HL-60 (cell line): ENCODE results near the gene FCRL4.

Source experiments
- DNase-seq, 2 experiments: peaks; one replicate each; pipeline ENCODE4 v3.0.0-alpha.2; 2010 to 2020; ENCODE audit warnings: low read depth in 1 of 2, low spot score in 1 of 2
- H3K27ac ChIP-seq: fragments of 250-450 bp; sonication (Bioruptor Pico); replicated peaks from 2 replicates; pipeline ENCODE4 v1.5.1; 2020; ENCODE audit warnings: mild to moderate bottlenecking, moderate library complexity
- H3K27me3 ChIP-seq: fragments of 250-450 bp; sonication (Bioruptor Pico); 2 replicates; pipeline ENCODE4 v1.5.1; 2021; ENCODE audit warnings: mild to moderate bottlenecking, moderate library complexity; ENCODE audit not compliant: insufficient read depth, poor library complexity, severe bottlenecking
- H3K4me3 ChIP-seq: replicated peaks from 2 replicates; pipeline ENCODE4 v1.5.1; 2011; ENCODE audit warnings: mild to moderate bottlenecking, control low read depth, low read length; ENCODE audit not compliant: insufficient read depth
- GABPA ChIP-seq: IDR thresholded peaks from 2 replicates; pipeline ENCODE4 v1.6.1; 2012; ENCODE audit warnings: low read depth
- POLR2AphosphoS5 ChIP-seq: IDR thresholded peaks from 2 replicates; pipeline ENCODE4 v1.6.1; 2012; ENCODE audit warnings: low read depth
- SPI1 ChIP-seq: IDR thresholded peaks from 2 replicates; pipeline ENCODE4 v1.6.1; 2012; ENCODE audit warnings: low read depth, mild to moderate bottlenecking, borderline replicate concordance
- TF ChIP-seq, protein P1 (sequence below): IDR thresholded peaks from one replicate; pipeline ENCODE4 v1.5.1; 2011; ENCODE audit warnings: low read length, control low read depth, inconsistent platforms; ENCODE audit not compliant: insufficient read depth
- TF ChIP-seq, protein P2 (sequence below): IDR thresholded peaks from 2 replicates; pipeline ENCODE4 v1.6.1; 2012; ENCODE audit warnings: low read depth; ENCODE audit not compliant: insufficient replicate concordance

The FCRL4 gene

GRCh38 chr1:157566484-157567300 is 31.2 kb downstream of the FCRL4 start:
- TF ChIP-seq SPI1: peak; percentile 48; the same call in 1 of the 2 replicates
- TF ChIP-seq, protein P1, sequence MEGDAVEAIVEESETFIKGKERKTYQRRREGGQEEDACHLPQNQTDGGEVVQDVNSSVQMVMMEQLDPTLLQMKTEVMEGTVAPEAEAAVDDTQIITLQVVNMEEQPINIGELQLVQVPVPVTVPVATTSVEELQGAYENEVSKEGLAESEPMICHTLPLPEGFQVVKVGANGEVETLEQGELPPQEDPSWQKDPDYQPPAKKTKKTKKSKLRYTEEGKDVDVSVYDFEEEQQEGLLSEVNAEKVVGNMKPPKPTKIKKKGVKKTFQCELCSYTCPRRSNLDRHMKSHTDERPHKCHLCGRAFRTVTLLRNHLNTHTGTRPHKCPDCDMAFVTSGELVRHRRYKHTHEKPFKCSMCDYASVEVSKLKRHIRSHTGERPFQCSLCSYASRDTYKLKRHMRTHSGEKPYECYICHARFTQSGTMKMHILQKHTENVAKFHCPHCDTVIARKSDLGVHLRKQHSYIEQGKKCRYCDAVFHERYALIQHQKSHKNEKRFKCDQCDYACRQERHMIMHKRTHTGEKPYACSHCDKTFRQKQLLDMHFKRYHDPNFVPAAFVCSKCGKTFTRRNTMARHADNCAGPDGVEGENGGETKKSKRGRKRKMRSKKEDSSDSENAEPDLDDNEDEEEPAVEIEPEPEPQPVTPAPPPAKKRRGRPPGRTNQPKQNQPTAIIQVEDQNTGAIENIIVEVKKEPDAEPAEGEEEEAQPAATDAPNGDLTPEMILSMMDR: no peak
- peak overlapping the region; percentile 55 for H3K27ac ChIP-seq
- no peak overlapping the region for H3K4me3 ChIP-seq
- no peaks in the 10 kb centered on the region for H3K27me3 ChIP-seq
- DNase-seq: peak; percentile 14 to 70

DNA sequence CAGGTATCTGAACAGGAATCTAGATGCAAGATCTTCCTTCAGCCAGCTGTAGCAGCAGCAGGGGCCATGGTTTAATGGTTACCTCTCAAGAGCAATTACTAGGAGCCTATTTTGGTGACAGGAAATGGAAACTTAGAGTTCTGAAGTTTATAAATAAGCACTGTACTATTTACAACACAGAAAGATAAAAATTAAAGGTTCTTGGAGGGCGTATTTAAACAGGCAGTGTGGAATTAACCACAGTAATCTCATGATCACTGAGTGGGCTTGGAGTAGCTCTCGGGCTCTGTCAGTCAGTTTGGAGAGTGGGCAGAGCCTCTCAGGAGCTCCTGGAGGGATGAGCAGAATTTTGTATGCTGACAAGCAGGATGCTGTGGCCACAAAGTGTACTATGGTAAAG is 35.4 kb downstream of the FCRL4 start:
- TF ChIP-seq GABPA (no peak), POLR2AphosphoS5 (no peak), SPI1 (no peak)
- TF ChIP-seq, protein P2, sequence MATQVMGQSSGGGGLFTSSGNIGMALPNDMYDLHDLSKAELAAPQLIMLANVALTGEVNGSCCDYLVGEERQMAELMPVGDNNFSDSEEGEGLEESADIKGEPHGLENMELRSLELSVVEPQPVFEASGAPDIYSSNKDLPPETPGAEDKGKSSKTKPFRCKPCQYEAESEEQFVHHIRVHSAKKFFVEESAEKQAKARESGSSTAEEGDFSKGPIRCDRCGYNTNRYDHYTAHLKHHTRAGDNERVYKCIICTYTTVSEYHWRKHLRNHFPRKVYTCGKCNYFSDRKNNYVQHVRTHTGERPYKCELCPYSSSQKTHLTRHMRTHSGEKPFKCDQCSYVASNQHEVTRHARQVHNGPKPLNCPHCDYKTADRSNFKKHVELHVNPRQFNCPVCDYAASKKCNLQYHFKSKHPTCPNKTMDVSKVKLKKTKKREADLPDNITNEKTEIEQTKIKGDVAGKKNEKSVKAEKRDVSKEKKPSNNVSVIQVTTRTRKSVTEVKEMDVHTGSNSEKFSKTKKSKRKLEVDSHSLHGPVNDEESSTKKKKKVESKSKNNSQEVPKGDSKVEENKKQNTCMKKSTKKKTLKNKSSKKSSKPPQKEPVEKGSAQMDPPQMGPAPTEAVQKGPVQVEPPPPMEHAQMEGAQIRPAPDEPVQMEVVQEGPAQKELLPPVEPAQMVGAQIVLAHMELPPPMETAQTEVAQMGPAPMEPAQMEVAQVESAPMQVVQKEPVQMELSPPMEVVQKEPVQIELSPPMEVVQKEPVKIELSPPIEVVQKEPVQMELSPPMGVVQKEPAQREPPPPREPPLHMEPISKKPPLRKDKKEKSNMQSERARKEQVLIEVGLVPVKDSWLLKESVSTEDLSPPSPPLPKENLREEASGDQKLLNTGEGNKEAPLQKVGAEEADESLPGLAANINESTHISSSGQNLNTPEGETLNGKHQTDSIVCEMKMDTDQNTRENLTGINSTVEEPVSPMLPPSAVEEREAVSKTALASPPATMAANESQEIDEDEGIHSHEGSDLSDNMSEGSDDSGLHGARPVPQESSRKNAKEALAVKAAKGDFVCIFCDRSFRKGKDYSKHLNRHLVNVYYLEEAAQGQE: no peak
- TF ChIP-seq, protein P1: no peak
- Histone ChIP-seq H3K27me3 (no peaks in the 10 kb centered on the region), H3K27ac (no peak overlapping the region), H3K4me3 (no peak overlapping the region)
- no peak for DNase-seq

DNA sequence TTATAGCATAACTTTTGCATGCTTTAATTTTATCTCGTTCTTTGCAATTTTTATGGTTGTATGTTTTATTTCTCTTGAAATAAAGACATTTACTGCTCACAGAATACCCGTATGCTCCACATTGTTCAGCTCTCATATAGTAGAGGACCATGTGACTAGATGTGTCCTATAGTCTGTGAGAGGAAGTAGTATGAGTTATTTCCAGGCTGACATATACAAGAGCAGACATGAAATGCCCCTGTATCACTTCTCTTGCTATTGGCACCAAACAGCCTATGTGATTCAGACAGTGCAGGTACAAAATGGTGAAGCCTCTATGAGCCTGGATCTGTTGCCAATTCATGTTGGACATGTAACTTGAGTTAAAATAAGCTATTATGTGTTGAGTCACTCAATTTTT is 39.8 kb downstream of the FCRL4 start:
- TF ChIP-seq SPI1 (no peak), GABPA (no peak), POLR2AphosphoS5 (no peak)
- TF ChIP-seq, protein P2: no peak
- TF ChIP-seq, protein P1: no peak
- Histone ChIP-seq H3K27ac (no peak overlapping the region), H3K4me3 (no peak overlapping the region), H3K27me3 (no peaks in the 10 kb centered on the region)
- no peak for DNase-seq
